Measurements from ENCODE around the gene PPP1R7.

PPP1R7 gene

GRCh38 chr2:241217320-241218031 is 67.2 kb downstream of the PPP1R7 start:
- DNase-seq = peak; percentile 47

DNA sequence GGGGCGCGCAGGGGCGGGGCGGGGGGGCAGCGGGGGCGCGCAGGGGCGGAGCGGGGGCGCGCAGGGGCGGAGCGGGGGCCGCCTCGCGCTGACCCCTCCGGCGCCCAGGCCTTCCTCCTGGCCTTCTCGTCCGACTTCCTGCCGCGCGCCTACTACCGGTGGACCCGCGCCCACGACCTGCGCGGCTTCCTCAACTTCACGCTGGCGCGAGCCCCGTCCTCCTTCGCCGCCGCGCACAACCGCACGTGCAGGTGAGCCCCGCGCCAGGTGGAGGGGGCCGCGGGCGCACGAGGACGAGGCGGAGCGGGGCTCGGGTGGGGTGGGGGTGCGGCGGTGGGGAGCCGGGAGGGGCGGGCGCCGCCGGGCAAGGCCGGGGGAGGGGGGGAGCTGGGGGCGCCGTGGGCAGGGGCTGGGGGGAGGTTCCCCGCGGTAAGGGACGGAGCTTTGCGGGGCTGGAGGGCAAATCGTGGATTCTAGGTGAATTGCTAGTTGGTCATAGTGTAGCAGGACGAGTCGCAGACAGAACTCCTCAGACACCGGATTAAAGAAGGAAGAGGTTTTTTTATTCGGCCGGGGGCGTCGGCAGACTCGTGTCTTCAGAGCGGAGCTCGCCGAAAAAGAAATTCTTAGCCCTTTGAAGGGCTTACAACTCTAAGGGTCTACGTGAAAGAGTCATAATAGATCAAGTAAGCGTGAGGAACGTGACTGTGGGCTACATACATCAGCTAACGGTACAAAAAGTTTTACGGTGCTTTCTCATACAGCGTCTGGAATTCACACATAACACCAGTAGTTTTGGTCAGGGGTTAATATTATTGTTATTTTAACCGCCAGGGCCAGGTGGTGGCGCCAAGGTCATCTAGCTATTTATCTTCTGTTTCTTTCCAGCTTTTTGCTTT is 68.1 kb downstream of the PPP1R7 start:
- no peak for DNase-seq

DNA sequence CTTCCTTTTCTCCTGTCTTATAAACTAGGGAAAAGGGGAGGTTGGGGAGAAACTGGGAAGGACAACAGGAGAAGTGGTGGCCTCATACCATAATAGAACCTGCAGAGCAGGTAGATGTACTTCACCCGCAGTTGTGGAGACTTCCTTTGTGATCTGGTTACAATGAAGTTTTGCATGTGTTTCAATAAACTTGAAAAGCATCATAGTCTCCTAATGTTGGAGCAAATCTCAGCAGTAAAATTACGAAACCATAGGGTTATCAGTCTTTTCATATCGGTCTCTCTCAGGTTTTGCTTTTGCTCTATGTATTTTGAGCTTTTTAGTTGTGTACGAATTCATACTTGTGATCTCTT is 68.7 kb downstream of the PPP1R7 start:
- no peak for DNase-seq

GRCh38 chr2:241219856-241220356 is 69.6 kb downstream of the PPP1R7 start:
- DNase-seq = no peak

DNA sequence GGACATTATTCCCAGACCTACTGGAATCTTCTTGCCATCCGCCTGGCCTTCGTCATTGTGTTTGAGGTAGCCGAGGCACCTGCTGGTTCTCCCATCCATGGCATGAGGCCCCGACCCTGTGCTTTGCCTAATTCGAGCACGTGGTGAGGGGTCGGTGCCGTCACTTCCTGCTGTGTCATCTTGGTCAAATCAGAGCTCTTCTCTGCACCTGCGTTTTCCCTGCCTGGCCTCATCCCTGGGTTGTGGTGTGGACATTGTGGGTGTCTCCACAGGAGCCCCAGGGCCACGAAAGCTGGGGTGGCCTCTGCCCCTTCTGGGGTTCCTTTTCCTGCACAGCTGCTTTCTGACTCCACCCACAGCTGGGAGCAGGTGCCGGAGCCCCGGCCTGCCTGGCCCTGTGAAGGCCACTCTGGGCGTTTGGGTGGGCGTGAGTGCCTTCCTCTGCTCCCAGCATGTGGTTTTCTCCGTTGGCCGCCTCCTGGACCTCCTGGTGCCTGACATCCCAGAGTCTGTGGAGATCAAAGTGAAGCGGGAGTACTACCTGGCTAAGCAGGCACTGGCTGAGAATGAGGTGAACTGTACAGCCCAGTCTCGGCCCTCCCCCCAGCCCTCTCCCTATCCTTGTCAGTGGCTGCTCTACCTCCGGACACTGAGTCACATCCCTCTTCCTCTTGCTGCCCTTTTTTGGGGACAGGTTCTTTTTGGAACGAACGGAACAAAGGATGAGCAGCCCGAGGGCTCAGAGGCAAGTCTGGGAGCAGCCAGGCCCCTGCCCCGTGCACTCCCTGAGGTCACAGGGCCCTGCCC is 73.1 kb downstream of the PPP1R7 start:
- no peak for DNase-seq

DNA sequence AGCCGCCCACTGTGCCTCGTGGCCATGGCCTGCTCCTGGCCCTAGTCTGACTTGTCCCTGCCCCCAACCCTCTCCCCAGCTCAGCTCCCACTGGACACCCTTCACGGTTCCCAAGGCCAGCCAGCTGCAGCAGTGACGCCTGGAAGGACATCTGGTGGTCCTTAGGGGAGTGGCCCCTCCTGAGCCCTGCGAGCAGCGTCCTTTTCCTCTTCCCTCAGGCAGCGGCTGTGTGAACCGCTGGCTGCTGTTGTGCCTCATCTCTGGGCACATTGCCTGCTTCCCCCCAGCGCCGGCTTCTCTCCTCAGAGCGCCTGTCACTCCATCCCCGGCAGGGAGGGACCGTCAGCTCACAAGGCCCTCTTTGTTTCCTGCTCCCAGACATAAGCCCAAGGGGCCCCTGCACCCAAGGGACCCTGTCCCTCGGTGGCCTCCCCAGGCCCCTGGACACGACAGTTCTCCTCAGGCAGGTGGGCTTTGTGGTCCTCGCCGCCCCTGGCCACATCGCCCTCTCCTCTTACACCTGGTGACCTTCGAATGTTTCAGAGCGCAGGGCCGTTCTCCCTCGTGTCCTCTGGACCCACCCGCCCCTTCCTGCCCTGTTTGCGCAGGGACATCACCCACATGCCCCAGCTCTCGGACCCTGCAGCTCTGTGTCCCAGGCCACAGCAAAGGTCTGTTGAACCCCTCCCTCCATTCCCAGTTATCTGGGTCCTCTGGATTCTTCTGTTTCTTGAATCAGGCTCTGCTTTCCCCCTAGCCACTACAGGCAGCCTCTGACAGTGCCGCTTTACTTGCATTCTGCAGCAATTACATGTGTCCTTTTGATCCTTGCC is 74.0 kb downstream of the PPP1R7 start:
- DNase-seq = no peak

DNA sequence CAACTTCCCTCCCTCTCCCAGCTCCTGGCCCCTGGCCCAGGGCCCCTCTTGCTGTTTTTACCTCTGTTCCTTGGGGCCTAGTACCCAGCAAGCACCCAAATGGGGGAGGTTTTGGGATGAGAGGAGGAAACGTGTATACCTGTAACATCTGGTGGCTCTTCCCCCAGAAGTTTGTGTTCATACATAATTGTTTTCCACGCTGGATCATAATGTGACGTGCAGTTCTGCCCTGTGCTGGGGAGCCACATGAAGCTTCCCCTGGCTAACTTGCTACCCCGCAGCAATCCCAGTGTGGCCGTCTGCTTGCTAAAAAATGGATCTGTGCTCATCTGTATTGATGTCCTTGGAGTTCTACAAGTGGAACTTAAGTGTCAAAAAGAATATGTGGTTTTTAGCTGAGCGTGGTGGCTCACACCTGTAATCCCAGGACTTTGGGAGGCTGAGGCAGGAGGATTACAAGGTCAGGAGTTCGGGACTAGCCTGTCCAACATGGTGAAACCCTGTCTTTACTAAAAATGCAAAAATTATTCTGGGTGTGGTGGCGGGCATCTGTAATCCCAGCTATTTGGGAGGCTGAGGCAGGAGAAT is 74.7 kb downstream of the PPP1R7 start:
- DNase-seq = no peak

DNA sequence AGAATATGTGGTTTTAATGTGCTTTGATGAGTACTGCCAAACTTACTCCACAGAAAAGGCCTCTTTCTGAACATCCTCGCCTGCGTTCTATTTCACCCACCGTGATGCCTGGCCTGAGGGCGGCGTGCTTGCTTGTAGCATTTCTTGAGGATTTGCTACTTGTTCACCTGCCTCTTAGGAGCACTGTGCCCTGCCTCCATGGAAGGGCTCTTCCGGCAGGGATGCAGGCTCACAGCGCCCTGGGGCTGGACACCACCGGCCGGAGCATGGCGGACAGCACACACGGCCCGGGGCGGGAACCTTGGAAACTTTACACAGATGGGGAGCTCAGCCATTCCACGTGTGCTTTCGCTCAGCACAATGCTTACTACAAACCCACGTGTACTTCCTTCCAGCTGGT is 75.3 kb downstream of the PPP1R7 start:
- DNase-seq = no peak

DNA sequence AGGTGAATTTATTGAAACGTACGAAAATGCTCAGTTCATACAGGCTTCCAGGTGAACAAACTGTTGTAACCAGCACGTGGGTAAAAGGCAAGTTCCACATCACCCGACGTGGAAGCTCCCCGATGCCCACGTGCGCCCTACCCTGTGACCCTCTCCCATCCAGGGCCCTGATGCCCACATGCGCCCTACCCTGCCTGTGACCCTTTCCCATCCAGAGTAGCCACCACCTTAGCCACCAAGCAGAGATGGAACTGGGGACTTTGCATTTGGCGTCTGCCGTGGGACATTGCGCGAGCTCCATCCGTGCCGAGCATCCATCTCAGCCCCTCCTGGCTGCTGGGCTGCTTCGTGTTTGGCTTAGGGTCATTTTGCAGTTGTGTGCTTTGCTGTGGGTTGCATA is 75.7 kb downstream of the PPP1R7 start:
- no peak for DNase-seq

DNA sequence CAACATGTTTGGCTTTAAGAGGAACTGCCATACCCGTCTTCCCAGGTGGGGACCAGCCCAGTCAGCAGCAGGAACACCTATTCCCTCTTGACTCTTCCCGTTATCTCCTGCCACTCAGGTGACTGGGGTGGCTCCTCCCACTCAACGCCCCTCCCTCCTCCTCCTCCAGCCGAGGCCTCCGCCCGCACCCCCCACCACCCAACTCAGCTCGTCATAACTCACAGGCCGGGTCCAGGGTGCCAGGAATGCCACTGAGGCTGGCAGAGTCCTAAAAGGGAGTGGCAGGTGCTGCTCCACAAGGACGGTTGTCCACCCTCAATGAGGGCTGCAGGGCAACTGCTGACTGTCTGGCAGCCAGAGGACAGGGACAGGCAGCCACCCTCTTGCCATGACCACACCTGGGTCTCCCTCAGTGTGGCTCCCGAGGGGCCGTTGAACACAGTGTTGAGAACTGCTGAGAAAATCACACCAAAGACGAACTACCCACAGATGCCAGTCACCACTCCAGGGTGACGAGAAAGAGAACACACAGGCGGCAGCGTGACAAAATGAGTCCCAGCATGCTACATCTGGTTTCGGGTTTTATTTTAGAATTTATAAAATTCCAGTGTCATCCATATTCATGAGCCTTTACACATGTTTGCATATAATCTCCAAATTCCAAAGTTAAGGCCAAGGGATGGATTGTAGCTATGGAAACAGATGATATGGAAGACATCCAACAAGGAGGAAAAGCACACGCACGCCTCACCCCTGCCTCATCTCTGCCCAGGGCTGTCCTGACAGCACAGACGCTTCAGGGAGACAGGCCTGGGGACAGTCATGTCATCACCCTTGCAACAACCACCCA is 76.7 kb downstream of the PPP1R7 start:
- DNase-seq = no peak

DNA sequence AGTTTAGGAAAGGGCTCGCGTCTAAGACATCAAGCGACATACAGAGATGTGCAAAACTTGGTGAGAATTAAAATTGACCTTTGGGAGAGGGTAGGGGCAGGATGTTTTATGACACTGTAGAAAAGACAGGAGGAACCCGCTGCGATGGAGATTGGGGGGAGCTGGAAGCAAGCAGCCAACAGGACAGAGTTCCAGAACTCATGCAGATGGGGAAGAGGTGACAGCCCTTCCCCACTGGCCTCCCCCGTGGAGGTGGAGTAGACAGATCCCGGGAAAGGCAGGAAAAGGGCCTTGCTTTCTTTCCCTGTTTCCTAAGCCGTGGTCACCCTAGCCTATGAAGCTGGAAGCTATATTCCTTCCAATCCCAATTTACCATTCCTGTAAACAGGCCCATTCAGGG is 77.3 kb downstream of the PPP1R7 start:
- no peak for DNase-seq

GRCh38 chr2:241228081-241228859 is 78.0 kb downstream of the PPP1R7 start:
- no peak for DNase-seq

DNA sequence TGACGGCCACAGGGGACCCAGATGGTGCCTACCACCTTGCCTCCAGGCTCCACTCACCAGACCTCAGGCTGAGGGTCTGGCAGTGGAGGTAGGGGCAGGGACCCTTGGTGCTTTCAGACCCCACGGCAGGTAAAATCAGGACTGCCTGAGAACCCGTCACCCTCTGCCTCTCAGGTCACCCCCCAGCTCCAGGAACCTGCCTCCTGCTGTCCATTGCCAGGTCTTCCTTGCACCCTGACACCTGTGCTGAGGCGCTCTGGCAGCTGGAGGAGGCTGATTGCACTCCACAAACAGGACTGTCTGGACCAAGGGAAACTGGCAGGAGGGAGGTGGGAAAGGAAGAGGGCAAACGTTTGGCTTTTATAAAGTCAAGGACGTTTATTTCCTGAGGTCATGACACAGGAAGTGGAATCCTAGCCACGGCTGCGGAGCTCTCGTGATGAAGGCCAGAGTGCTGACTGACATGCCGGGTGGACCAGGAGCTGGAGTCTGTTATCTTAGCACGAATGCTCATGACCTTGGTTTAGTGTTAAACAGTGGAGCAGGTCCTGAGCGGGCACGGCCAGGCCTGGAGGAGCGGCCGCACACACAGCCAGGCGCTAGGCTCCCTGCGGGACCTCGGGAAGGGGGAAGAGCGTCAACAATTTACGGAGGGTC is 78.7 kb downstream of the PPP1R7 start:
- no peak for DNase-seq

- DNase-seq = no peak
Observed at GRCh38 chr2:241229563-241230401, 79.5 kb downstream of the PPP1R7 start.

- DNase-seq = no peak
Observed at GRCh38 chr2:241230435-241230834, 80.2 kb downstream of the PPP1R7 start.

DNA sequence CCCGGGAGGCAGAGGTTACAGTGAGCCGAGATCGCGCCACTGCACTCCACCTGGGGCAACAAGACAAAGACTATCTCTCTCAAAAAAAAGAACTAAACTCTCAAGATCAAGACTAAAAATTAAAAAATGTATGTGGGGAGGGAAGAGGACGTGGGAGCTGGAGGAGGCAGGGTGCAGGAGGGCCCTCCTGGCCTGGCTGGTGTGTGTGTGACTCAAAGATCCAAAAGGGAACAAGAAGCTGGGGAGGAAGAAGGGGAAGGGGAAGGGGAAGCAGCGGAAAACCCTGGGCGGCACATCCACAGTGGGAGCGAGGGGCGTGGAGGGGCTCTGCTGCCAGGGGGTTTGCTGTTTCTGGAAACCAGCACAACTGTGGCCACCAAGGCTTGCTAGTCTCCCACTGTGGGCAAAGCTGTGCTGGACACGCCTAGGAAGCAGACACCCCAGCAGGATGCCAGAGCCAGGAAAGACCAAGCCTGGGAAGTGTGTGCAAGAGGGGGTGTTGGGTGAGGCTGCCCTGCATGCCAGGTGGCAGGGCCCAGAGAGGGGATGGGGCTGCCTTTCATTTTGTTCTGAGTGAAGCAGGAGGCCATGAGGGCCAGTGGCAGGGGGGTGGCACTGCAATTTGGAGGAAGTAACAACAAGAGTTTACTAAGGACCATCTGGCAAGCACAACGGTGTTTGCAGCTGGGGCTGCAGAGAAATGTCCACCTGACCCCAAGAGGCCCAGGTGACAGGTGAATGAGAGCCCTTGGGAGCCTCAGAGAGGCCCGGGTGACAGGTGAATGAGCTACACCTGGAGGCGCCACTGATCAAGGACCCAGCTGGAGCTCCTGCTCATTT is 82.7 kb downstream of the PPP1R7 start:
- no peak for DNase-seq

Data from amniotic stem cell (primary cell).